K562 (cell line): ENCODE measurements around the gene TECPR2.

Experiments used
- BHLHE40 ChIP-seq: IDR thresholded peaks from 2 replicates; pipeline ENCODE4 v1.6.1; 2011; ENCODE audit warnings: low read length, improper control_type of control experiment
- BRF2 ChIP-seq: IDR thresholded peaks from 3 replicates; pipeline ENCODE4 v1.6.1; 2011; ENCODE audit warnings: borderline replicate concordance, mild to moderate bottlenecking; ENCODE audit not compliant: insufficient read length, insufficient read depth
- CCAR2 ChIP-seq: fragments of 200-400 bp; formaldehyde crosslinking; IDR thresholded peaks from 2 replicates; pipeline ENCODE4 v1.6.1; 2017; ENCODE audit warnings: mild to moderate bottlenecking, low read depth, low read length
- KDM1A ChIP-seq, 2 experiments: fragments of 450-650 bp; IDR thresholded peaks; 2 replicates each; pipeline ENCODE4 v1.6.1; 2016; ENCODE audit warnings: mild to moderate bottlenecking in 2 of 2
- NCOA2 ChIP-seq, 2 experiments: fragments of 450-650 bp; IDR thresholded peaks; 2 replicates each; pipeline ENCODE4 v1.6.1; 2018; ENCODE audit warnings: mild to moderate bottlenecking in 2 of 2, moderate library complexity in 1 of 2; ENCODE audit not compliant: partially characterized antibody in 2 of 2
- SAP30 ChIP-seq: fragments of 200-600 bp; sonication (generic); IDR thresholded peaks from 2 replicates; pipeline ENCODE4 v1.6.1; 2012; ENCODE audit warnings: borderline replicate concordance, low read depth, mild to moderate bottlenecking, moderate library complexity, low read length, control low read depth, inconsistent platforms; ENCODE audit not compliant: insufficient read depth, poor library complexity, severe bottlenecking
- ZBTB17 ChIP-seq: fragments of 450-650 bp; formaldehyde crosslinking; IDR thresholded peaks from 2 replicates; pipeline ENCODE4 v1.4.0; 2020; ENCODE audit warnings: mild to moderate bottlenecking
- ZNF384 ChIP-seq: IDR thresholded peaks from 2 replicates; pipeline ENCODE4 v1.6.1; 2012; ENCODE audit warnings: low read depth, low read length, improper control_type of control experiment
- ZZZ3 ChIP-seq: fragments of 450-650 bp; IDR thresholded peaks from 2 replicates; pipeline ENCODE4 v1.6.1; 2016; ENCODE audit warnings: antibody characterized with exemption, mild to moderate bottlenecking, moderate library complexity
- TF ChIP-seq, protein P1 (sequence below), 3 experiments: IDR thresholded peaks in 2 of 3; conservative IDR thresholded peaks in 1 of 3; 2 replicates each; pipeline ENCODE4 v1.5.1; 2011 to 2012; ENCODE audit warnings: low read length in 3 of 3, mild to moderate bottlenecking in 3 of 3, control low read depth in 2 of 3, improper control_type of control experiment in 1 of 3, inconsistent platforms in 1 of 3, low read depth in 1 of 3, mixed read lengths in 1 of 3, moderate library complexity in 1 of 3; ENCODE audit not compliant: insufficient read depth in 2 of 3

GRCh38 chr14:102316338-102316742 is 46.4 kb upstream of the TECPR2 start:
- TF ChIP-seq BRF2 (no peak), NCOA2 (IDR thresholded peaks at IDR 0.05; ENCODE audit: partially characterized antibody in 2 of 2) (no peak), SAP30 (no peak), BHLHE40 (no peak), ZBTB17 (no peak), ZZZ3 (no peak), CCAR2 (no peak), ZNF384 (no peak), KDM1A (IDR thresholded peaks at IDR 0.05) (no peak)
- TF ChIP-seq, protein P1, sequence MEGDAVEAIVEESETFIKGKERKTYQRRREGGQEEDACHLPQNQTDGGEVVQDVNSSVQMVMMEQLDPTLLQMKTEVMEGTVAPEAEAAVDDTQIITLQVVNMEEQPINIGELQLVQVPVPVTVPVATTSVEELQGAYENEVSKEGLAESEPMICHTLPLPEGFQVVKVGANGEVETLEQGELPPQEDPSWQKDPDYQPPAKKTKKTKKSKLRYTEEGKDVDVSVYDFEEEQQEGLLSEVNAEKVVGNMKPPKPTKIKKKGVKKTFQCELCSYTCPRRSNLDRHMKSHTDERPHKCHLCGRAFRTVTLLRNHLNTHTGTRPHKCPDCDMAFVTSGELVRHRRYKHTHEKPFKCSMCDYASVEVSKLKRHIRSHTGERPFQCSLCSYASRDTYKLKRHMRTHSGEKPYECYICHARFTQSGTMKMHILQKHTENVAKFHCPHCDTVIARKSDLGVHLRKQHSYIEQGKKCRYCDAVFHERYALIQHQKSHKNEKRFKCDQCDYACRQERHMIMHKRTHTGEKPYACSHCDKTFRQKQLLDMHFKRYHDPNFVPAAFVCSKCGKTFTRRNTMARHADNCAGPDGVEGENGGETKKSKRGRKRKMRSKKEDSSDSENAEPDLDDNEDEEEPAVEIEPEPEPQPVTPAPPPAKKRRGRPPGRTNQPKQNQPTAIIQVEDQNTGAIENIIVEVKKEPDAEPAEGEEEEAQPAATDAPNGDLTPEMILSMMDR (IDR thresholded peaks at IDR 0.05 in 2 of 3, conservative IDR thresholded peaks at IDR 0.05 in 1 of 3; ENCODE audit: insufficient read depth in 2 of 3, low read depth in 1 of 3, low read length in 3 of 3), result no peak
